Tibial artery (tissue), 4 donors: ENCODE measurements around the gene THAP2.
"Not testable (repeated sequence)": the region's sequence is repeated elsewhere in the genome, so short reads cannot be mapped to it uniquely, and the experiment has no call there.

Source experiments
- DNase-seq, 2 donors: peaks; one replicate each; pipeline ENCODE4 v3.0.0-alpha.2; 2019
- H3K27ac ChIP-seq, 2 donors: fragments of 200-600 bp; sonication (generic) in 1 of 2; 1 replicate in 1 of 2; 2 replicates in 1 of 2; pipeline ENCODE4 v1.5.1; 2018 to 2019; ENCODE audit warnings: mild to moderate bottlenecking in 1 of 2
- H3K27me3 ChIP-seq, 2 donors: fragments of 200-600 bp; sonication (generic) in 1 of 2; one replicate each; pipeline versions ENCODE4 v1.5.1 to v1.6.0; 2016 to 2019
- H3K36me3 ChIP-seq, 3 donors: fragments of 200-600 bp; sonication (generic) in 2 of 3; one replicate each; pipeline ENCODE4 v1.5.1; 2016 to 2019; ENCODE audit warnings: mild to moderate bottlenecking in 2 of 3
- H3K4me1 ChIP-seq, 4 donors: fragments of 200-600 bp; sonication (generic) in 2 of 4; 1 replicate in 3 of 4; 2 replicates in 1 of 4; pipeline ENCODE4 v1.5.1; 2016 to 2019
- H3K4me3 ChIP-seq, 2 donors: fragments of 200-600 bp; sonication (generic) in 1 of 2; 1 replicate in 1 of 2; 2 replicates in 1 of 2; pipeline ENCODE4 v1.5.1; 2018 to 2019; ENCODE audit warnings: mild to moderate bottlenecking in 2 of 2
- H3K9me3 ChIP-seq, 3 donors: fragments of 200-600 bp; sonication (generic) in 1 of 3; one replicate each; pipeline ENCODE4 v1.5.1; 2016 to 2019
- CTCF ChIP-seq, 2 experiments: fragments of 200-600 bp in 1 of 2; fragments of 450-650 bp in 1 of 2; IDR thresholded peaks; one replicate each; pipeline ENCODE4 v1.5.1; 2017 to 2019; ENCODE audit warnings: antibody characterized with exemption in 2 of 2, mild to moderate bottlenecking in 1 of 2, moderate library complexity in 1 of 2
- intact Hi-C: fragments of 100-400 bp; cut with DNase I; formaldehyde crosslinking; loops from one replicate; pipeline ENCODE4 v1.15.0; 2023; ENCODE audit warnings: low total_unique reads

Gene THAP2

GRCh38 chr12:71685312-71685906 lies 21.3 kb downstream of the THAP2 start:
- no peaks in the 10 kb centered on the region for H3K27me3 ChIP-seq
- no peak for TF ChIP-seq CTCF (IDR thresholded peaks at IDR 0.05)
- DNase-seq: no peak
- H3K9me3 ChIP-seq: no peaks in the 10 kb centered on the region
- H3K4me1 ChIP-seq: peaks cover 0 to 28% (median 19%) of the 10 kb centered on the region in 4 donors
- peak overlapping the region; percentile 73 to 86 for H3K4me3 ChIP-seq
- peaks cover 0 to 4% (median 0%) of the 10 kb centered on the region in 3 donors for H3K36me3 ChIP-seq
- H3K27ac ChIP-seq: peak overlapping the region; percentile 74 to 80
- intact Hi-C loops: loop anchor here (5.0 kb wide), 1 partner anchor 67 kb away; the partner anchor contains the start of gene RAB21

- Histone ChIP-seq H3K27me3 (no peaks in the 10 kb centered on the region), H3K4me1 (peaks cover 0 to 28% (median 19%) of the 10 kb centered on the region in 4 donors), H3K9me3 (no peaks in the 10 kb centered on the region), H3K4me3 (peak within 1 kb of the TSS; percentile 73 to 86), H3K36me3 (peaks cover 0 to 7% (median 0%) of the 10 kb centered on the region in 3 donors), H3K27ac (peak within 1 kb of the TSS; percentile 74 to 80)
- peak; percentile 84 to 95 for DNase-seq
- intact Hi-C loops: loop anchor here (5.0 kb wide), 1 partner anchor 66 kb away; the partner anchor contains the start of gene RAB21
- TF ChIP-seq CTCF (IDR thresholded peaks at IDR 0.05): peak in 1 of 2 experiments; percentile 15
Measured at GRCh38 chr12:71685914-71686657, 22.0 kb downstream of the THAP2 start, which contains the start of gene TMEM19. Gene TMEM19, plus strand, starts transcription at chr12:71686082. Its CDS starts 599 bp downstream, at chr12:71686681.

GRCh38 chr12:71686658-71687025 lies 22.5 kb downstream of the THAP2 start:
- no peak for TF ChIP-seq CTCF (IDR thresholded peaks at IDR 0.05)
- peaks cover 0 to 7% (median 0%) of the 10 kb centered on the region in 3 donors for H3K36me3 ChIP-seq
- H3K27ac ChIP-seq: peak overlapping the region; percentile 74 to 80
- H3K4me3 ChIP-seq: peak overlapping the region; percentile 73 to 86
- intact Hi-C loops: loop anchor here (5.0 kb wide), 1 partner anchor 66 kb away; the partner anchor contains the start of gene RAB21
- H3K4me1 ChIP-seq: peaks cover 0 to 28% (median 19%) of the 10 kb centered on the region in 4 donors
- no peaks in the 10 kb centered on the region for H3K27me3 ChIP-seq
- no peaks in the 10 kb centered on the region for H3K9me3 ChIP-seq
- no peak for DNase-seq

- peaks cover 0 to 28% (median 19%) of the 10 kb centered on the region in 4 donors for H3K4me1 ChIP-seq
- not testable (repeated sequence) for H3K9me3 ChIP-seq, DNase-seq, H3K36me3 ChIP-seq, H3K27me3 ChIP-seq
- intact Hi-C loops: loop anchor here (5.0 kb wide), 1 partner anchor 65 kb away; the partner anchor contains the start of gene RAB21
- peak overlapping the region; percentile 73 to 86 for H3K4me3 ChIP-seq
- H3K27ac ChIP-seq: peak overlapping the region; percentile 74 to 80
Measured at GRCh38 chr12:71687172-71687571, 23.1 kb downstream of the THAP2 start.

- Histone ChIP-seq H3K36me3 (peaks cover 0 to 7% (median 0%) of the 10 kb centered on the region in 3 donors), H3K27ac (no peak overlapping the region), H3K27me3 (no peaks in the 10 kb centered on the region), H3K9me3 (no peaks in the 10 kb centered on the region), H3K4me1 (peaks cover 0 to 28% (median 19%) of the 10 kb centered on the region in 4 donors), H3K4me3 (no peak overlapping the region)
- no peak for DNase-seq
- TF ChIP-seq CTCF (IDR thresholded peaks at IDR 0.05): no peak
- intact Hi-C loops: loop anchor here (5.0 kb wide), 1 partner anchor 63 kb away; the partner anchor contains the start of gene RAB21
Measured at GRCh38 chr12:71688961-71689570, 25.0 kb downstream of the THAP2 start.
